Epithelial cell of esophagus (primary cell): ENCODE data around the gene MYRFL.

Experiments
- DNase-seq: peaks from one replicate; pipeline ENCODE4 v3.0.0; 2010; ENCODE audit warnings: low read depth
- H3K4me3 ChIP-seq: 2 replicates; pipeline ENCODE4 v1.5.1; 2011; ENCODE audit warnings: mild to moderate bottlenecking, low read length, control low read depth
- CTCF ChIP-seq: IDR thresholded peaks from 2 replicates; pipeline ENCODE4 v1.5.1; 2011; ENCODE audit warnings: low read depth, mild to moderate bottlenecking, low read length, control low read depth, inconsistent platforms; ENCODE audit not compliant: insufficient read depth; ENCODE audit errors: missing control alignments

The MYRFL gene

GRCh38 chr12:69868695-69869094 is 43.7 kb downstream of the MYRFL start:
- no peak for TF ChIP-seq CTCF
- no peak for DNase-seq
- no peak overlapping the region for H3K4me3 ChIP-seq

DNA sequence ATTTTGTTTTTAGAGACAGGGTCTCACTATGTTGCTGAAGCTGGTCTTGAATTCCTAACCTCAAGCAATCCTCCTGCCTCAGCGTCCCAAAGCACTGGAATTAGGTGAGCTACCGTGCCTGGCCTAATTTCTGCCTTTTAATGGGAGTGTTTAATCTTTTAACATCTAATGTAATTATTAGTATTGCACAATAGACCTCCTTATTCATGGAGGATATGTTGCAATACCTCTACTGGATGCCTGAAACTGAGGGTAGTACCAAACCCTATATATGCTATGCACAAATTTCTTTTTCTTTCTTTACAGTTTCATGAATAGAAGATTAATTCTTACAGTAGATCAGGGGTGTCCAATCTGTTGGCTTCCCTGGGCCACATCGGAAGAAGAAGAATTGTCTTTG is 47.8 kb downstream of the MYRFL start:
- TF ChIP-seq CTCF: no peak
- DNase-seq: peak; percentile 64
- no peak overlapping the region for H3K4me3 ChIP-seq

- no peak for TF ChIP-seq CTCF
- DNase-seq: peak; percentile 76
- no peak overlapping the region for H3K4me3 ChIP-seq
These were observed 48.4 kb downstream of the MYRFL start for GRCh38 chr12:69873429-69873828.

GRCh38 chr12:69874606-69875005 is 49.6 kb downstream of the MYRFL start:
- DNase-seq: no peak
- H3K4me3 ChIP-seq: no peak overlapping the region
- TF ChIP-seq CTCF: no peak

DNA sequence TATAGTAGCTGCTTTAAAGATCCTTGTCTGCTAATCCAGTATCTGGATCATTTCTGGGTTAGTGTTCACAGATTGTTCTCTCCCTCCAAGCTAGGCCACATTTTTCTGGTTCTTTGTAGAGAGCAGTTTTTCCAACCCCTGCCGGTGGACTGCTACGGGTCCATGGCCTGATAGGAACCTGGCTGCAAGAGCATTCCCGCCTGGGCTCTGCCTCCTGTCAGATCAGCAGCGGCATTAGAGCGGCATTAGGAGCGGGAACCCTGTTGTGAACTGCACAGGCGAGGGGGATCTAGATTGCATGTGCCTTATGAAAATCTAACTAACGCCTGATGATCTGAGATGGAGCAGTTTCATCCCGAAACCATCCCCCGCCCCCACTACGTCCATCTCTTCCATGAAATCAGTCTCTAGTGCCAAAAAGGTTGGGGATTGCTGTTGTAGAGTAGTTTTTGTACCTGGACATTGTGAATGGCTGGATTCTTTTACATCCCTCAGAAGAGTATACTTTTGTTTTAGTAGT is 50.4 kb downstream of the MYRFL start:
- no peak overlapping the region for H3K4me3 ChIP-seq
- DNase-seq: no peak
- no peak for TF ChIP-seq CTCF

GRCh38 chr12:69879007-69879960 is 54.3 kb downstream of the MYRFL start:
- DNase-seq: peak; percentile 75
- TF ChIP-seq CTCF: peak; percentile 94
- peak overlapping the region; percentile 25 for H3K4me3 ChIP-seq
